Activated CD4-positive, alpha-beta T cell treated with anti-CD3 and anti-CD28 coated beads, Interleukin-2, Interleukin-6, amounts not matched to agents 100 ng/mL and 50 ng/mL, durations not matched to agents 16 hours and 8 hours (primary cell): ENCODE measurements around the gene SLC66A2.

Experiments used
- DNase-seq: peaks from one replicate; pipeline ENCODE4 v3.0.0-alpha.2; 2020

Gene SLC66A2

DNA sequence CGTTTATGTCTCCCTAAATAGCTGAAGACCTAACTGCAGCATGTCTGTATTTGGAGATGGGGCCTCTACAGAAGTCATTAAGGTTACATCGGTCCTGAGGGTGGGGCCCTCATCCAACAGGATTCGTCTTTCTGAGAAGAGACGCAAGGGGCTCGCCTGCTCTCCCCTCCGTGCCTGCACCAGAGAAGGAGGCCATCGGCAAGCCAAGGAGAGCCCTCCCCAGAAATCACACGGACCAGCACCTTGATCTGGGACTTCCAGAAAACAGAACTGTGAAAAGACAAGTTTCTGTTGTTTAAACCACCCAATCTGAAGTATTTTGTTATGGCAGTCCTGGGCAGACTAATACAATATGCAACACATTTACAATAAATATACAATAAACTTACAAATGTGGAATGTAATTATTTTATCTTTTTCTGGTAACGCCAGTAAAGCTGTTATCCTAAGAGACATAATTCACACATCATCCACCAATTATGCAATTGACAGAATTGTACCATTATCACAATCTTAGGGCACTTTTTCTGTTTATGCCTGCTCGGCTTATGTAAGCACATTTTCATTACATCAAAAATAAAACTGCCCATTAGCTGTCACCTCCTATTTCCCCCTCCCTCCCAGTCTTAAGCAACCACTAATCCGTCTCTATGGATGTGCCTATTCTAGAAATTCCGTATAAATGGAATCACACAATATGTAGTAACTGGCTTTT is 19.1 kb upstream of the SLC66A2 start:
- DNase-seq: no peak

GRCh38 chr18:79965119-79965902 is 13.9 kb upstream of the SLC66A2 start:
- DNase-seq: peak; percentile 32

DNA sequence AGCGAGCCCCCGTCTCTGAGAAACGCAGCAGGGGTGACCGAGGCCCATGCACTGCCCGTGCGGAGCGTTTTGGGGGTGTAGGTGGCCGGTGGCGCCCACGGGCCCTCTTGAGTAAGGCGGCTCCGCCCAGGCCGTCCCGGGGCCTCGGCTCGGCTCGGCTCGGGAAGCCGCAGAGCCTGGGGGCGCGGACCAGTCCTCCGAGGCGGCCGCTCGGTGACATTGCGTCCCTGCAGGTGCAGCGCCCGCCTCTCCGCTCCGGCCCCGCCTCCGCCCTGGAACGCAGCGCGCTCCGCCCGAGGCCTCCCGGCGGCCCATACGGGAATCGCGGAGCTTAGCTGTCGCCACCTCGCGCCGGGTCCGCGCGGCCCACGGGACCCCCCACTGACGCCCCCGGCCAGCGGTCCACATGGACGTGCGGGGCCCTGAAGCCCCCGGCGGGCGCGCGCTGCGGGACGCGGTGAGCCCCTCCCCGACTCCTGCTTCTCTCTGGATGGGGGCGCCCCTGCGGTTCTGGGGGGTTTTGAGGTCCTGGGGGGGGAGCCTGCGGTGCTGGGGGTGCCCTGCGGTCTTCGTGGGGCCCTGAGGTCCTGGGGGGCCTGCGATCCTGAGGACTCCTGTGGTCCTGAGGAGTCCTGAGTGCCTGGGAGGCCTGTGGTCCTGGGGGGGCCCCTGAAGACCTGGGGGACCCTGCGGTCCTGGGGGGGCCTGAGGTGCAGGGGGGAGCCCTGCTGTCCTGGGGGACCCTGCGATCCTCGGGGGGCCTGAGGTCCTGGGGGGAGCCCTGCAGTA is 13.1 kb upstream of the SLC66A2 start, which contains the start of gene HSBP1L1:
Gene HSBP1L1 (plus strand): TSS at position 314 of the 789 bp plus-strand sequence. CDS start 93 bp downstream, at position 407.
- peak; percentile 54 for DNase-seq

DNA sequence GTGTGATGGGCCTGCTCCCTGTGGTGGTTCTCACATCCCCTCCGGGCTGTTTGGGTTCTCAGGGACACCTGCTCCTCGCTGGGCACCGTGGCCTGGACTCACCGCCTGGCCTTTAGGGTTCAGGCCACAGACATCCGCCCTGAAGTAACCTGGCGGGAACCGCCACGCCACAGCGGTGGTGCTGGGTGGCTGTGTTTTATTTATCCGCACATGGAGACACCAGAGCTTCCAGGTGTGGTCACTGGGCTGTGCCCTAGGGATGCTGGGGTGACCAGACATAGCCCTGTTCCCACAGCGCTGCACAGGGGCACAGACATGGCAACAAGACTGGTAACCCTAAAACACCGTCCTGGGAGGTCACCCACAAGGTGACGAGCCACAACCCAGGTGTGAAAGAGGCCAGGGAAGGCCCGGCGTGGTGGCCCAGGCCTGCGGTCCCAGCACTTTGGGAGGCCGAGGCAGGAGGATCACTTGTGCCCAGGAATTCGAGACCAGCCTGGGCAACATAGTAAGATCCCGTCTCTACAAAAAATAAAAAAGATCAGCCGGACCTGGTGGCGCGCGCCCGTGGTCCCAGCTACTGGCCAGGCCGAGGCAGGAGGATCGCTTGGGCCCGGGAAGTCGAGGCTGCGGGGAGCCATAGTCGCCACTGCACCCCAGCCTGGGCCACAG is 12.3 kb upstream of the SLC66A2 start:
- DNase-seq: no peak

- peak; percentile 85 for DNase-seq
Measured at GRCh38 chr18:79962835-79963657, 11.6 kb upstream of the SLC66A2 start.

- no peak for DNase-seq
Measured at GRCh38 chr18:79962311-79962710, 10.9 kb upstream of the SLC66A2 start.

GRCh38 chr18:79961527-79962291 is 10.3 kb upstream of the SLC66A2 start:
- DNase-seq: no peak

GRCh38 chr18:79960921-79961526 is 9.6 kb upstream of the SLC66A2 start:
- no peak for DNase-seq

GRCh38 chr18:79960161-79960801 is 8.8 kb upstream of the SLC66A2 start:
- peak; percentile 43 for DNase-seq

DNA sequence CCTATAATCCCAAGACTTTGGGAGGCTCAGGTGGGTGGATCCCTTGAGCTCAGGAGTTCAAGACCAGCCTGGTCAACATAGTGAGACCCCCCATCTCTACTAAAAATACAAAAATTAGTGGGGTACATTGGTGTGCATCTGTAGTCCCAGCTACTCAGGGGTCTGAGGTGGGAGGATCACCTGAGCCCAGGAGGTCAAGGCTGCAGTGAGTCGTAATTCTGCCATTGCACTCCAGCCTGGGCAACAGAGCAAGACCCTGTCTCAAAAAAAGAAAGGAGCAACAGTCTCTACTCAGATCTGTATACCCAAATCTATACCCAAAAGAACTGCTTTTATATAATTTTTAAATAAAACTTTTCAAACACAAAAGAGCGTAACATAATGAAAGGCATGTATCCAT is 7.5 kb upstream of the SLC66A2 start:
- no peak for DNase-seq

GRCh38 chr18:79956276-79956675 is 4.8 kb upstream of the SLC66A2 start:
- no peak for DNase-seq

DNA sequence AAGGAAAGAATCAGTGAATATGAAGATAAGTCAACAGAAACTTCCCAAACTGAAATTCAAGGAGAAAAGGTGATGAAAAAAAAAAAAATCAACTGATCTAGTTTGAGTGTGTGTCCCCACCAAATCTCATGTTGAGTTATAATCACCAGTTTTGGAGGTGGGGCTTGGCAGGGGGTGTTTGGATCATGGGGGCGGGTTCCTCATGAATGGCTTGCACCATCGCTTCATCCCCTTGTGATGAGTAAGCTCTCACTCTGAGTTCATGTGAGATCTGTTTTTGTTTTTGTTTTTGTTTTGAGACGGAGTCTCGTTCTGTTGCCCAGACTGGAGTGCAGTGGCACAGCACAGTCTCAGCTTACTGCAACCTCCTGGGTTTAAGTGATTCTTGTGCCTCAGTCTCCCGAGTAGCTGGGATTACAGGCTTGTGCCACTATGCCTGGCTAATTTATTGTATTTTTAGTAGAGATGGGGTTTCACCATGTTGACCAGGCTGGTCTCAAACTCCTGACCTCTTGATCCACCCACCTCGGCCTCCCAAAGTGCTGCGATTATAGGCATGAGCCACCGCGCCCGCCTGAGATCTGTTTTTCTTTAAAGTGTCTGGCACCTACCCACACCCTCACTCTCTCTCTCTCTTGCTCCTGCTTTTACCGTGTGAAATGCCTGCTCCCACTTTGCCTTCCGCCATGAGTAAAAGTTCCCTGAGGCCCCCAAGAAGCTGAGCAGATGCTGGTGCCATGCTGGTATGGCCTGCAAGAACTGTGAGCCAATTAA is 4.0 kb upstream of the SLC66A2 start:
- peak; percentile 45 for DNase-seq

DNA sequence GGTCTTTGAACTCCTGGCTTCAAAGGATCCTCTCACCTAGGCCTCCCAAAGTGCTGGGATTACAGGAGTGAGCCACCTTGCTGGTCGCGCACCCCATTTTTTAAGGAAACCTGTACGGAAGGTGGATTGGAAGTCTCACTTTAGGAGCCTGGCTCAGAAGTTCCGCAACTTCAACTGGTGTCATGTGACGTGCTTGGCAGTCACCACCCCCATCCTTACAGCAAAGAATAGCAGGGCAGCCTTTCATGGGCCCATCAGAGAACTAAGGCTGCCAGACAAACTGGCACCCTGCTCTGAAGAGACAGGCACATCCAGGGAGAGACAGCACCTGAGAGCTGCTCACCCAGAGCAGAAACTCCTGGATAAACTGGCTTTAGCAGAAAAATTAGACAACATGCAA is 3.3 kb upstream of the SLC66A2 start:
- DNase-seq: no peak

GRCh38 chr18:79953971-79954651 is 2.7 kb upstream of the SLC66A2 start:
- DNase-seq: no peak

DNA sequence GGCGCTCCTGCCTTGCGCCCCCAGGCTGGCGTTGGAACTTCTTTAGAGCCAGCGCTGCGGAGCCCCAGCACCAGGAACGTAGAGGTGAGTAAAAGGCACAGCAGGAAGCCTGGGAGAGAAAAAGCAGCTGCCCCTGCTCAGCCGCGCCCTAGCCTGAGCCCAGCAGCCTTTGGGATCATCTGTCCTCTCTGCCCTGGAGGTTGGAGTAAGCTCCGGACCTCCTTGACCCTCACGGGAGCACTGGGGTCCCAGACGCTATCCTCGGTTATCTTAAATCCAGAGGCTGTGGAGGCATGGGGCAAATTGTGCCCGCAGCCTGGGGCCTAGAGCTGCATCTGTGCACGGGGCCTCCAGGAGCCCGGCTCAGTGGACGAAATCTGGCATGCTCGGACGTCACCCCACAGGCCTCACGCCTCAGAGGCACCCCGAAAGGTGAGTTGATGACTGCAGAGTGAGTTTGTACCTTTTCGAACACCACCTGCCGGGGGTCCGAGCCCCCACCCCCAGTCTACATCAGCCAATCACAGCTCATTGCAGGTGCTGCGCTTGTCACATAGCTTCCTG is 1.6 kb upstream of the SLC66A2 start:
- DNase-seq: no peak

GRCh38 chr18:79952456-79952995 is 1.1 kb upstream of the SLC66A2 start:
- DNase-seq: no peak

- DNase-seq: peak; percentile 13
Measured at GRCh38 chr18:79950515-79951341, 725 bp downstream of the SLC66A2 start.
